OCI-LY1 (cell line): ENCODE measurements around the gene PSME1.

Experiments
- EZH2 ChIP-seq: fragments of 200-600 bp; sonication (generic), shearing (Covaris generic); IDR thresholded peaks from 2 replicates; pipeline ENCODE4 v1.8.0; 2017; ENCODE audit warnings: borderline replicate concordance, mixed run types, mild to moderate bottlenecking, antibody characterized with exemption, low read length, moderate library complexity, mixed read lengths
- TF ChIP-seq, protein P1 (sequence below): fragments of 200-600 bp; sonication (generic), shearing (Covaris generic); IDR thresholded peaks from 2 replicates; pipeline ENCODE4 v1.5.1; 2017; ENCODE audit warnings: mild to moderate bottlenecking, antibody characterized with exemption, low read length, moderate library complexity, mixed read lengths

DNA sequence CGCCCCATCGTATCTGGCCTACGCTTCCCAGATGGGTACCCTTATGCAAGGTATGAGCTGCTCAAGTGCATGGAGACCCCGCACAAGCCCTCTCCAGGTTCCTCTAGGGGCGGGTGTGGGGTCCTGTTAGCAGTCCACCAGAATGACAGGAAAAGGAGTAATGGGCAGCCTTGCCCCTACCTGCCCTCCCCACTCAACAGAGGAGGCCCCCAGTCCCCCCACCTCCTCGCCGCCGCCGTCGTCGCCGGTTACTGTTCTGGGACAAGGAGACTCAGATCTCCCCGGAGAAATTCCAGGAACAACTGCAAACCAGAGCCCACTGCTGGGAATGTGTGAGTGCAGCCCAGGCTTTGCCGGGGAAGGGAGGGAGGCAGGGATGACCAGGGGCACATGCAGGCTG lies 41.9 kb downstream of the PSME1 start:
- TF ChIP-seq, protein P1, sequence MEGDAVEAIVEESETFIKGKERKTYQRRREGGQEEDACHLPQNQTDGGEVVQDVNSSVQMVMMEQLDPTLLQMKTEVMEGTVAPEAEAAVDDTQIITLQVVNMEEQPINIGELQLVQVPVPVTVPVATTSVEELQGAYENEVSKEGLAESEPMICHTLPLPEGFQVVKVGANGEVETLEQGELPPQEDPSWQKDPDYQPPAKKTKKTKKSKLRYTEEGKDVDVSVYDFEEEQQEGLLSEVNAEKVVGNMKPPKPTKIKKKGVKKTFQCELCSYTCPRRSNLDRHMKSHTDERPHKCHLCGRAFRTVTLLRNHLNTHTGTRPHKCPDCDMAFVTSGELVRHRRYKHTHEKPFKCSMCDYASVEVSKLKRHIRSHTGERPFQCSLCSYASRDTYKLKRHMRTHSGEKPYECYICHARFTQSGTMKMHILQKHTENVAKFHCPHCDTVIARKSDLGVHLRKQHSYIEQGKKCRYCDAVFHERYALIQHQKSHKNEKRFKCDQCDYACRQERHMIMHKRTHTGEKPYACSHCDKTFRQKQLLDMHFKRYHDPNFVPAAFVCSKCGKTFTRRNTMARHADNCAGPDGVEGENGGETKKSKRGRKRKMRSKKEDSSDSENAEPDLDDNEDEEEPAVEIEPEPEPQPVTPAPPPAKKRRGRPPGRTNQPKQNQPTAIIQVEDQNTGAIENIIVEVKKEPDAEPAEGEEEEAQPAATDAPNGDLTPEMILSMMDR = no peak
- no peak for TF ChIP-seq EZH2
